Measurements from ENCODE around the gene GPR89B.
"Not testable (repeated sequence)": the region's sequence is repeated elsewhere in the genome, so short reads cannot be mapped to it uniquely, and the experiment has no call there.

DNA sequence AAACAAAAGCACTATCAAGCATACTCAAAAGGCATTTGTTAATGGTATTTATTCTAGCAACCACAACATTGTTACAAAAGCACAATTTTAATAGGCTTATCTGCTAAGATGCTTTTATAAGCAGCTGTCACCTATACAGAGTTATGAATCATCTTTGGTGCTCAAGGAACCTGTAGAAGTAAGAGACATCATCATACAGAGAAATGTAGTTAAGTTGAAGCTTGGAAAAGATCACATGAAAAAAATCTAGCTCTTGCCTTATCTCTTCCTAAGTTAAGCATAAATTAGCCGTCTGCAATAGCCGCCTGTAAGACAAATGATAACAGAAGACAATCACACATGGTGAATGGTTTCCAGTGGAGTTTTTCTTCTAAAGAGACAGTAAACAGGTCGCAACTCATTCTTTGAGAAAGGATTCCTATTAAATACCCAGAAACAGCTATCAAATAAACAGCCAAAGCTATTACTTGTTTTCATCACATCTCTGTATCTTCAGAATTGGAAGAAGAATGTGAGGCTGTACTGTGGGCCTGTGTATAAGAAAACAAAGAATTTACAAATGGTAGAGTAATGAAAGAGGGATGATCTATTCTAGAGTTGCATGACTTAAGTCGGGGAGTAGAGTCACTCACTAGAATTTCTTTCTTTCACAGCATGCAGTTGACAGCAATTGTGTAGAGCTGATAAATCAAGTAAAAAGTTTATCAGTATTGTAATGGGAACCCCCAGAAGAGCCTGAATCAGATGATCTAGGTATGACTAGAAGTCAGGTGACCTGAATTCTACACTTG, 65.8 kb downstream of the GPR89B start:
- TF ChIP-seq POLR2A, CTCF, EP300 (IDR thresholded peaks at IDR 0.05): not testable (repeated sequence)

All from tibial nerve (tissue), 4 donors.